Heart right ventricle (tissue), 16 donors: ENCODE results near the gene PEX10. TPM values are rescaled to one million over a fixed set of nuclear protein-coding genes. Genes with fewer than 3 reads are reported as not detected.

Experiments used
- ATAC-seq, 8 donors: fragments of 200-7000 bp; cut with Tn5 transposase; one replicate each; pipeline ENCODE4 v1.9.1; 2020; ENCODE audit warnings: mild to moderate bottlenecking in 8 of 8, moderate library complexity in 8 of 8, moderate number of reproducible peaks in 1 of 8
- DNase-seq, 2 donors: peaks; one replicate each; pipeline ENCODE4 v3.0.0-alpha.2; 2020
- H3K27ac ChIP-seq, 10 donors: fragments of 200-600 bp; sonication (generic) in 2 of 10; one replicate each; pipeline versions ENCODE4 v1.5.0 to v1.8.0; 2020 to 2022; ENCODE audit warnings: mild to moderate bottlenecking in 3 of 10
- H3K27me3 ChIP-seq, 7 donors: fragments of 200-600 bp; one replicate each; pipeline ENCODE4 v1.8.0; 2021 to 2022; ENCODE audit warnings: mild to moderate bottlenecking in 2 of 7
- H3K36me3 ChIP-seq, 9 donors: fragments of 200-600 bp; sonication (generic) in 1 of 9; one replicate each; pipeline versions ENCODE4 v1.5.0 to v1.8.0; 2020 to 2022; ENCODE audit warnings: mild to moderate bottlenecking in 2 of 9
- H3K4me1 ChIP-seq, 9 donors: fragments of 200-600 bp; sonication (generic) in 1 of 9; one replicate each; pipeline versions ENCODE4 v1.5.0 to v1.8.0; 2020 to 2022; ENCODE audit warnings: mild to moderate bottlenecking in 4 of 9
- H3K4me3 ChIP-seq, 10 donors: fragments of 200-600 bp; sonication (generic) in 2 of 10; one replicate each; pipeline versions ENCODE4 v1.5.0 to v1.8.0; 2020 to 2022; ENCODE audit warnings: mild to moderate bottlenecking in 7 of 10, moderate library complexity in 2 of 10
- H3K9me3 ChIP-seq, 11 donors: fragments of 200-600 bp in 10 of 11; sonication (generic) in 2 of 11; one replicate each; pipeline versions ENCODE4 v1.5.0 to v1.8.0; 2013 to 2022; ENCODE audit warnings: mild to moderate bottlenecking in 2 of 11, control low read depth in 1 of 11, moderate library complexity in 1 of 11
- WGBS, 2 donors: extraction: QIAGEN DNeasy Blood & Tissue Kit; methylation state at CpG; one replicate each; pipeline ENCODE4 v1.1.7; 2013; ENCODE audit warnings: inconsistent platforms in 1 of 2; 5-methylcytosine and 5-hydroxymethylcytosine counted together
- intact Hi-C, 10 donors: fragments of 100-400 bp; cut with DNase I; formaldehyde crosslinking; loops; one replicate each; pipeline versions ENCODE4 v1.11.1 to v1.14.2; 2022
- polyA plus RNA-seq, 2 donors: library from polyadenylated mRNA; stranded (reverse); fragments of 200-250 nt; gene quantifications; one replicate each; pipeline ENCODE4 v1.2.3, GENCODE V29; 2013
- total RNA-seq, 10 donors: library from RNA; stranded (reverse); fragmentation: NEBNext Ultra II Directional in 3 of 10; extraction: Animal tissue kit (Norgen Biotek cat#: 25700) in 3 of 10; gene quantifications; one replicate each; pipeline versions ENCODE4 v1.2.1 to v1.2.4, GENCODE V29; 2021 to 2023
- TF ChIP-seq, protein P1 (sequence below), 9 donors: fragments of 200-600 bp; sonication (generic) in 2 of 9; IDR thresholded peaks; one replicate each; pipeline versions ENCODE4 v1.5.0 to v1.8.0; 2021 to 2022; ENCODE audit warnings: antibody characterized with exemption in 9 of 9, mild to moderate bottlenecking in 5 of 9, moderate library complexity in 1 of 9
- donor health status: Arrhythmogenic right ventricular cardiomyopathy.
- donor health status: ischemic (EF 13 %, LVEDD 7.1; RV severe dilation, severe dysfunction).
- donor health status: healthy with polysubstance abuse.
- donor health status: DM: no; HTN: yes; CAD: no.
- donor health status: DM: no; HTN: no; CAD: no.
- donor health status: ischemic (EF 25% LVEDD 6.9; RV normal size, moderate dysfunction).
- donor health status: ischemic (EF 25% LVEDD 5.7; RV mildly dilated, moderate dysfunction).
- donor health status: healthy.
- donor health status: DM: yes; HTN: yes; CAD: no.
- donor health status: Ischemic cardiomyopathy.
- donor health status: ischemic (EF 35%, LVEDD 5.7; RV mildly dilated, moderate dysfunction).
- donor health status: nonischemic (EF 11% LVEDD 7.7; RV severe dilation, severe dysfunction).
- donor health status: DM: yes; HTN: yes; CAD: no.
- donor health status: PGD.
- donor health status: ischemic (EF 29% LVEDD 5.4; RV normal size, mild dysfunction).
- donor health status: nonischemic (EF 23%, LVEDD 6.1; RV moderate dilation, normal function).

Gene PEX10
- total and polyA plus RNA-seq, 12 donors, result 13.7 to 26.0 (median 18.5) TPM

DNA sequence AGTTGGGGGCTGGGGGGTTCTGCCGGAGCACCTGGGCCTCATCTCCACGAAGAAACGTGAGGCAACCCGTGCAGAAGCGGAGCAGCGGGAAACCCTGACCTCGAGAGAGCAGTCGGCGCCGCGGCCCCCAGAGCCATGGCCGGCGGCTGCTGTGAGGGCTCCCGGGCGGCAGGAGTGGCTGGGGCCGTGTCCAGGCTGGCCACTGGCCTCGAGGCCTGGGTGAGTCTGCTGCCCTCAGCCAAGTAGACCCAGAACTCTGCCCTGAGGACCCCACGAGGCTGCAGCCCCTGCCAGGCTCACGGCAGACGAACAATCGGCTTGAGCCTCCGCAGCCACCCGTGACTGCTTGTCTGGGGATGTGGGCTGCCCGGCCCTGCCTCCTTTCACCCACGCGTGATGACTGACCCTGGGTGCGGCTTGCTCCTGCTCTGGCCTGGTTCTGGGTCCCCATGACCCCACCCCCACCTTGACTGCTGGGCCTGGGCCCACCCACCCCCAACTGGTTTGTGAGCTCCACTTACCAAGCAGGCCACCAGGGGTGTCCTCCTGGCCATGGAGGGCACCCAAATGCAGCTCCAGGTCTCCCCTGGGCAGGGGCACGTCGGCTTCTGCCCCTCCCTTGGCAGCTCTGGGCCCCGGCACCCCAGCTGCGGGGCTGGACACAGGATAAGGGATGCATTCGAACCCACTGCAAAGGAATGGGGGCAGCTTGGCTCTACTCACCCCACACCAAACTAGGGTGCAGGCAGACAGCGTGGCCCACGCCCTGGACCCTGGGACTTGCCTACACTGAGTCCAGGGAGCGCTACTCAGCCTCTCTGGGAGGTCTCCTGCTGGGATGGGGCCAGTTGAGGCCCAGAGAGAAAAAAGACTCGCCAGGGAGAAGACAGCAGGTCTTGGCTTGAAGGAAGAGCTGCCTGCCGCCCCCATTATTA is 55.2 kb downstream of the PEX10 start:
- WGBS, 2 donors, result 92 to 94% methylated on average over 37 of the region's 37 CpGs
- H3K27me3 ChIP-seq, result no peaks in the 10 kb centered on the region
- no peaks in the 10 kb centered on the region for H3K9me3 ChIP-seq
- no peak overlapping the region for H3K4me3 ChIP-seq
- H3K27ac ChIP-seq, result no peak overlapping the region
- TF ChIP-seq, protein P1, sequence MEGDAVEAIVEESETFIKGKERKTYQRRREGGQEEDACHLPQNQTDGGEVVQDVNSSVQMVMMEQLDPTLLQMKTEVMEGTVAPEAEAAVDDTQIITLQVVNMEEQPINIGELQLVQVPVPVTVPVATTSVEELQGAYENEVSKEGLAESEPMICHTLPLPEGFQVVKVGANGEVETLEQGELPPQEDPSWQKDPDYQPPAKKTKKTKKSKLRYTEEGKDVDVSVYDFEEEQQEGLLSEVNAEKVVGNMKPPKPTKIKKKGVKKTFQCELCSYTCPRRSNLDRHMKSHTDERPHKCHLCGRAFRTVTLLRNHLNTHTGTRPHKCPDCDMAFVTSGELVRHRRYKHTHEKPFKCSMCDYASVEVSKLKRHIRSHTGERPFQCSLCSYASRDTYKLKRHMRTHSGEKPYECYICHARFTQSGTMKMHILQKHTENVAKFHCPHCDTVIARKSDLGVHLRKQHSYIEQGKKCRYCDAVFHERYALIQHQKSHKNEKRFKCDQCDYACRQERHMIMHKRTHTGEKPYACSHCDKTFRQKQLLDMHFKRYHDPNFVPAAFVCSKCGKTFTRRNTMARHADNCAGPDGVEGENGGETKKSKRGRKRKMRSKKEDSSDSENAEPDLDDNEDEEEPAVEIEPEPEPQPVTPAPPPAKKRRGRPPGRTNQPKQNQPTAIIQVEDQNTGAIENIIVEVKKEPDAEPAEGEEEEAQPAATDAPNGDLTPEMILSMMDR (IDR thresholded peaks at IDR 0.05), result no peak
- no peak for ATAC-seq
- intact Hi-C loops, result no loop called here
- no peaks in the 10 kb centered on the region for H3K36me3 ChIP-seq
- peaks cover 0 to 12% (median 7%) of the 10 kb centered on the region in 9 donors for H3K4me1 ChIP-seq
- peak in 1 of 2 donors; percentile 4 for DNase-seq

DNA sequence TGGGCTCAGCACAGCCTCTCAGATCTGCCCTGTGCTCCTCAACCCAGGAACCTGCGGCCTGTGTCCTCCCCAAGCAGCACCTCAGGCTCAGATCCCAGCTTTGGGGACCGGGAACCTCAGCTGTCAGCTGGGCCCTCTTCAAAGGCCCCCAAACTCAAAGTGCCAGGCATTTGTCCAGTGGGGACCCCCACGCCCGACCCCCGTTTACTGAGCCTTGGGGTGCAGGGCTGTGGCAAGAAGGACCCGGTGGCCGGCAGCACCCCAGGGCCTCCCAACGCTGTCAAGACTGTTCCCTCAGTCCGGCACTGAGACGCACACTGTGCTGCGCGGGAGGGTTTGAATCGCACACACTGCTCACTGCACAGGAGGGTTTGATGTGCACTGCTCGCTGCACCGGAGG is 56.0 kb downstream of the PEX10 start:
- Histone ChIP-seq H3K4me3 (no peak overlapping the region), H3K27me3 (no peaks in the 10 kb centered on the region), H3K36me3 (no peaks in the 10 kb centered on the region), H3K9me3 (no peaks in the 10 kb centered on the region), H3K4me1 (peaks cover 0 to 12% (median 7%) of the 10 kb centered on the region in 9 donors), H3K27ac (no peak overlapping the region)
- DNase-seq (peak in 1 of 2 donors; percentile 2), ATAC-seq (no peak)
- TF ChIP-seq, protein P1 (IDR thresholded peaks at IDR 0.05), result no peak
- intact Hi-C loops, result no loop called here
- 95% methylated on average over 15 of the region's 15 CpGs for WGBS, 2 donors

DNA sequence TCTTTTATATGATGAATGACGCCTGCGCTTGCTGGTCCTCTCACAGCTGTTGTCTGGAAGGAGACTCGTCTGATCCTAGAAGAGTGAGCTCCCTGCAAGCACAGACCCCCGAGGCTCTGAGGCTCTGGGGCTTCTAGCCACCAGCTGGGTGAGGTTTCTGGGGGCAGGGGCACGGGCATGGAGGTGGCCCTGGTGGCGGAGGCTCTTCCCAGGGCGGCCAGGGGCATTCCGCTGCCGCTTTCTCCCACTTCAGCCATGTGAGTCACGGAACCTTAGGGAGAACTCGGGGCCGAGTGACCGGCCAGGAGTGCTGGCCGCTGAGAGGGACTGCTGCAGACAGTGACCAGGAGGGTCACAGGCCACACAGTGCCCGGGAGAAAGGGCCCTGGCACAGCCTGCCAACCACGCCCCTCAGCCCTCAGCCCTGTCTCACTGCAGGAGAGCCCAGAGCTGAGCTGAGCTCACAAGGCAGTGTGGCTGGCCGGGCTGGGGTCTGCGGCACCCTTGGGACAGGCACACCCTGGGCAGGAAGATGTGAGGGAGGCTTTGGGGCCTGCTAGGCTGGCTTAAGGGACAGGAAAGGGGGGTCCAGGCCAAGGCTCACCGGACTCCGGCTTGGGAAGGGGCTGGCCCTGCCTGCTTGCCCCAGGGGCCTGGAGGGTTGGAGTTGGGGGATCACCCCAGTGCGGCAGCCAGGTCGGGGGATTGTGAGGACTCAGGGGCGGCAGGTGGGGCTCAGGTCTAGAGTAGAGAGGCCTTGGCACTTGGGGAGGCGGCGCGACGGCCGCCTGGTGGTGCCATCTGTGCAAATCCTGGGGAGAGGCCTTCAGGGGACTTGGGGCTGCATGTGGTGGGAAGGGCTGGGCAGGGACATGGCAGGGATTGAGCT is 56.7 kb downstream of the PEX10 start:
- peak in 1 of 2 donors; percentile 6 for DNase-seq
- H3K36me3 ChIP-seq, result no peaks in the 10 kb centered on the region
- H3K9me3 ChIP-seq, result no peaks in the 10 kb centered on the region
- no peaks in the 10 kb centered on the region for H3K27me3 ChIP-seq
- 89 to 92% methylated on average over 28 of the region's 28 CpGs for WGBS, 2 donors
- no peak overlapping the region for H3K27ac ChIP-seq
- intact Hi-C loops, result no loop called here
- TF ChIP-seq, protein P1 (IDR thresholded peaks at IDR 0.05), result no peak
- no peak overlapping the region for H3K4me3 ChIP-seq
- ATAC-seq, result no peak
- peaks cover 0 to 12% (median 7%) of the 10 kb centered on the region in 9 donors for H3K4me1 ChIP-seq
